T-helper 2 cell treated with Interferon-gamma antibody and Interleukin-4, amounts not matched to agents 5 μg/mL and 100 μg/mL, for 36 hours (primary cell): ENCODE measurements around the gene GABRG3.

Experiments
- DNase-seq: peaks from one replicate; pipeline ENCODE4 v3.0.0; 2021; ENCODE audit warnings: low spot score
- H3K27ac Mint-ChIP-seq: one replicate; pipeline ENCODE4 v1.8.0; 2021; ENCODE audit warnings: mild to moderate bottlenecking, mixed read lengths
- H3K27me3 Mint-ChIP-seq: one replicate; pipeline ENCODE4 v1.8.0; 2021; ENCODE audit warnings: low read depth, mixed read lengths
- H3K36me3 Mint-ChIP-seq: one replicate; pipeline ENCODE4 v1.8.0; 2021; ENCODE audit warnings: low read depth, mixed read lengths
- H3K4me1 Mint-ChIP-seq: one replicate; pipeline ENCODE4 v1.8.0; 2021; ENCODE audit warnings: low read depth, mixed read lengths
- H3K4me3 Mint-ChIP-seq: one replicate; pipeline ENCODE4 v1.8.0; 2022; ENCODE audit warnings: mild to moderate bottlenecking, moderate library complexity, mixed read lengths
- H3K9me3 Mint-ChIP-seq: one replicate; pipeline ENCODE4 v1.8.0; 2021; ENCODE audit warnings: mixed read lengths

The GABRG3 gene

GRCh38 chr15:27059610-27060202 lies 88.7 kb downstream of the GABRG3 start:
- no peak overlapping the region for H3K4me3 Mint-ChIP-seq
- H3K9me3 Mint-ChIP-seq: peaks cover 16% of the 10 kb centered on the region
- no peaks in the 10 kb centered on the region for H3K4me1 Mint-ChIP-seq
- H3K27me3 Mint-ChIP-seq: no peaks in the 10 kb centered on the region
- no peaks in the 10 kb centered on the region for H3K36me3 Mint-ChIP-seq
- no peak overlapping the region for H3K27ac Mint-ChIP-seq
- no peak for DNase-seq

GRCh38 chr15:27061739-27062138 lies 90.8 kb downstream of the GABRG3 start:
- Mint-ChIP-seq H3K36me3 (no peaks in the 10 kb centered on the region), H3K9me3 (peaks cover 27% of the 10 kb centered on the region)

GRCh38 chr15:27062951-27063350 lies 92.0 kb downstream of the GABRG3 start:
- Mint-ChIP-seq H3K4me1 (no peaks in the 10 kb centered on the region), H3K4me3 (no peak overlapping the region), H3K27ac (no peak overlapping the region), H3K9me3 (peaks cover 33% of the 10 kb centered on the region), H3K27me3 (no peaks in the 10 kb centered on the region), H3K36me3 (no peaks in the 10 kb centered on the region)
- DNase-seq: no peak

More at GRCh38 chr15:27061739-27062138, 90.8 kb downstream of the GABRG3 start:
- no peak overlapping the region for H3K27ac Mint-ChIP-seq
- DNase-seq: no peak
- no peaks in the 10 kb centered on the region for H3K27me3 Mint-ChIP-seq
- no peak overlapping the region for H3K4me3 Mint-ChIP-seq
- no peaks in the 10 kb centered on the region for H3K4me1 Mint-ChIP-seq

DNA sequence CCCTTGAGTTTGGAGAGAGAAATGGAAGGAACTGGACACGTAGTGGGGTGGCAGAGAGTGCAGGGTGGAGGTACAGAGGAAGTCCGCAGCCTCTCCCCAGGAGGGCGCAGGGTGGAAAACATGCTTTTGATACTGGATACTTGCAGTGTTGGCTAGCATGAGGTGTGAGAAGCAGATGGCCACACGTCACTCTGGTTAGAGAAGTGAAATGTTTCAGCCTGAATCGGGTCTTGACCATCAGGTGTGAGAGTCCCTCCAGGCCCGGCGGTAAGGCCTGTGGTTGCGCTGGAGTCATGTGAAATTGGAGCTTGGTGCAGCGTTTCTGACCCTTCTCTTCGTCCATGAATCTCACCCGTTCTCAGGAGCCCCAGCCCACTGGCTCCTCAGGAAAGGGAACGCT lies 93.1 kb downstream of the GABRG3 start:
- Mint-ChIP-seq H3K27me3 (no peaks in the 10 kb centered on the region), H3K9me3 (peaks cover 41% of the 10 kb centered on the region), H3K36me3 (no peaks in the 10 kb centered on the region), H3K4me3 (no peak overlapping the region), H3K4me1 (no peaks in the 10 kb centered on the region), H3K27ac (no peak overlapping the region)
- DNase-seq: no peak

- Mint-ChIP-seq H3K4me3 (no peak overlapping the region), H3K9me3 (peaks cover 49% of the 10 kb centered on the region), H3K27me3 (no peaks in the 10 kb centered on the region), H3K36me3 (no peaks in the 10 kb centered on the region), H3K4me1 (no peaks in the 10 kb centered on the region), H3K27ac (no peak overlapping the region)
- no peak for DNase-seq
Observed at GRCh38 chr15:27065151-27065550, 94.2 kb downstream of the GABRG3 start.

DNA sequence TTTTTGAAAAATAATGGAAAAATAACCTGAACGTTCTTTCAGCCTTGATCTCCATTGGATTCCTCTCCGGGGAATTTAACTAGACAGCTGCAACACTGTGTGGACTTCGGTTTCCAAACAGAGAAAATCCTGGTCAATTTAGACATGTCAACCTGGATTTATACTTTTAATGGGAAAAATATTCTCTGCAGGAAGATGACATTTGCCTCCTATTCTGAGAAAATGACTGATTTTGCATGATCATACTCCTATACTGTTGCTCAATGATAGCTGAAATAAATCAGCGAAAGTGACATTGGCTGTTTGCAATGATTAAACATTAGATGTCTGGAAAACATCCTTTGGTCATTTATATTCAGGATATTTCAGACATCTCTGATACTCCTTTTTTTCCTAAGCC lies 94.8 kb downstream of the GABRG3 start:
- no peak overlapping the region for H3K27ac Mint-ChIP-seq
- DNase-seq: no peak
- no peak overlapping the region for H3K4me3 Mint-ChIP-seq
- no peaks in the 10 kb centered on the region for H3K27me3 Mint-ChIP-seq
- H3K9me3 Mint-ChIP-seq: peaks cover 50% of the 10 kb centered on the region
- no peaks in the 10 kb centered on the region for H3K36me3 Mint-ChIP-seq
- H3K4me1 Mint-ChIP-seq: no peaks in the 10 kb centered on the region

DNA sequence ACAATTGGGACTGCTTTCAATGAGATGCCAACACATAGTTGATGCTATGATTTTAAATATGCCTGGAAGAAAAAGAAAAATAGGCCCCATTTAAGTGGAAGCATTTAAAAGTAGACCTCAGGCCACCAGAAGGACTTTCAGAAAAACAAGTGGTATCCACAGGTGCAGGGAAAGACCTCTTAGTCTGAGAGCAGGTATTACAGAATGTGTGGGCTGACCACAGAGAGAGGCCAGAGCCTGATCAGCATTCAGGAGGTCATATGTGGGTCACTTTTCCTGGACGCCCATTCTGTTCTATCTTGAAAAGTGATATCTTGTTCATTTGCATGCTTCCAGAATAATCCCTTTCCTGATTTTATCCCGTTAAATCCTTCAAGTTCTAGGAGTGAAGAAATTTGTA lies 95.5 kb downstream of the GABRG3 start:
- DNase-seq: no peak
- no peaks in the 10 kb centered on the region for H3K27me3 Mint-ChIP-seq
- no peak overlapping the region for H3K27ac Mint-ChIP-seq
- H3K9me3 Mint-ChIP-seq: peaks cover 57% of the 10 kb centered on the region
- H3K4me3 Mint-ChIP-seq: no peak overlapping the region
- no peaks in the 10 kb centered on the region for H3K4me1 Mint-ChIP-seq
- H3K36me3 Mint-ChIP-seq: no peaks in the 10 kb centered on the region

DNA sequence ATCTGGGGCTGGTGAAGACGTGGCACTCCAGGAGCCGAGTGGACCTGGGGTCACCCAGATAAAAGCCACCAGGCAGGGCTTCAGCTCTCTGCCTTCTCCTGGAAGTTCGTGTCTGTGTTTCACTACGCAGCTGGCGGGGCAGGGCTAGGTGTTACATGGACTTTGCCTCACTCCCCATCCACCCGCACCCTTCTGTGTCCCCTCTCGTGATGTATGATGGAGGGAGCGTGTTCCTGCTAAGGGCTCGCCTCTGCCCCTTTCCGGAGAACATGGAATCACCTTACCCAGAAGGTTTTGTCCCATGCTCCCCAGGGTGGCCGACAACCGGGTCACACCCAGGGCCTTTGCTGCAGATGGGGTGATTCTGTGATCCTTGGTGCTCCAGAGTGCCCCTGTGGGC lies 96.2 kb downstream of the GABRG3 start:
- no peaks in the 10 kb centered on the region for H3K4me1 Mint-ChIP-seq
- H3K27ac Mint-ChIP-seq: no peak overlapping the region
- peaks cover 61% of the 10 kb centered on the region for H3K9me3 Mint-ChIP-seq
- H3K36me3 Mint-ChIP-seq: no peaks in the 10 kb centered on the region
- DNase-seq: no peak
- H3K27me3 Mint-ChIP-seq: no peaks in the 10 kb centered on the region
- H3K4me3 Mint-ChIP-seq: no peak overlapping the region

GRCh38 chr15:27070841-27071240 lies 99.9 kb downstream of the GABRG3 start:
- H3K9me3 Mint-ChIP-seq: peaks cover 66% of the 10 kb centered on the region
- H3K4me3 Mint-ChIP-seq: no peak overlapping the region
- DNase-seq: no peak
- no peak overlapping the region for H3K27ac Mint-ChIP-seq
- no peaks in the 10 kb centered on the region for H3K27me3 Mint-ChIP-seq
- no peaks in the 10 kb centered on the region for H3K36me3 Mint-ChIP-seq
- H3K4me1 Mint-ChIP-seq: no peaks in the 10 kb centered on the region

- Mint-ChIP-seq H3K36me3 (no peaks in the 10 kb centered on the region), H3K9me3 (peaks cover 53% of the 10 kb centered on the region), H3K4me3 (no peak overlapping the region), H3K27ac (no peak overlapping the region), H3K27me3 (no peaks in the 10 kb centered on the region), H3K4me1 (no peaks in the 10 kb centered on the region)
- DNase-seq: no peak
Observed at GRCh38 chr15:27074179-27074578, 103.2 kb downstream of the GABRG3 start.

DNA sequence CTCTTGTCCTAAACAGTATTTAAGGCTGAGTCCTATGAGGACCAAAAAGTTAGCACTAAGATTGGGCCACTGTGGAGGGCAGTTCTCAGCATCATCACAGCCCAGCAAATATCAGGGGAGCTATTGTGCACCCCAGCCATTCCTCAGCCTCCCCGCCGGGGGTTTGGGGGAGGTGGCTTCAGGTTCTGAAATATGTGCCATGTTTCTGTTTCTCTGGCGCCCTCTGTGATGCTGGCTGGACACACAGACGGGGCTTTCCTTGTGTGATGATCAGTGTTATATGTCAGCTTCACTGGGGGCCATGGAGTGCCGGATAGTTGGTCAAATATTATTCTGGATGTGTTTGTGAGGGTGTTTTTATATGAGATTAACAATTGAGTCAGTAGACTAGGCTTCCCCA lies 106.8 kb downstream of the GABRG3 start:
- H3K27me3 Mint-ChIP-seq: no peaks in the 10 kb centered on the region
- DNase-seq: no peak
- peaks cover 38% of the 10 kb centered on the region for H3K9me3 Mint-ChIP-seq
- no peak overlapping the region for H3K27ac Mint-ChIP-seq
- no peaks in the 10 kb centered on the region for H3K36me3 Mint-ChIP-seq
- H3K4me1 Mint-ChIP-seq: no peaks in the 10 kb centered on the region
- H3K4me3 Mint-ChIP-seq: no peak overlapping the region

DNA sequence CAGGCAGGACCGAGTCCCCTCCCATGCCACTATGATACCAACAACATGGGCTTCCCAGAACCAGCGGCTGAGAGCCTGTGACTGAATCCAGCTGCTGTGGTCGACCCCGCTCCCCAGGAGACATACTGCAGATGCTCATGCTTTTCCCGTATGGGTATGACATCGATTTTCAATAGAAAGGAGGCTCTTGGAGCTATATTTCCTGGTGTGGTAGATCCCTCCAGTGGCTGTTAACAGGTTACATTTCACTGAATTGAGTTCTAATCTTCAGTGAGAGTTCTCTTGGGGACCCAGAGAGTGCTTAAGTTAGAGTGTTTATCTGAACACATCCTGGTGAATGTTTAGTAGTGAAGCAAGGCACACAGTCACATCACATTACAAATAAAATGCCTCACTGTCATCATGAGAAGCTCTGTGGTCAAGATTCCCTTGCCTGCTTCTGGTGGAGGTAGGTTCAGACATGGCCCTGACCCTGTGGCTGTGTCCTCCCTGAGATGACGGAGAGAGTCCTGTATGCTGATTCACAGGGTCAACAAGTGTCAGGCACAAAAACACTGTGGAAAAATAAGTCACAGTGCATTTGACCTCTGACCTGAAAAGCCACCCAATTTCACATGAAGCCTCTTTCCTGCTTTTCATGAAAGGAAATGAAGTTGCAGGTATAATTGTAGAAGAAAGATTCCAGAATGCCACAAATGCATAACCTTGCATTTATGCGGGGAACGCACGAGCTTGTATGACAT lies 110.9 kb downstream of the GABRG3 start:
- DNase-seq: no peak
- no peak overlapping the region for H3K27ac Mint-ChIP-seq
- H3K4me3 Mint-ChIP-seq: no peak overlapping the region
- H3K4me1 Mint-ChIP-seq: no peaks in the 10 kb centered on the region
- peaks cover 37% of the 10 kb centered on the region for H3K9me3 Mint-ChIP-seq
- H3K27me3 Mint-ChIP-seq: no peaks in the 10 kb centered on the region
- no peaks in the 10 kb centered on the region for H3K36me3 Mint-ChIP-seq

GRCh38 chr15:27082526-27082925 lies 111.5 kb downstream of the GABRG3 start:
- H3K4me1 Mint-ChIP-seq: no peaks in the 10 kb centered on the region
- H3K36me3 Mint-ChIP-seq: no peaks in the 10 kb centered on the region
- peaks cover 34% of the 10 kb centered on the region for H3K9me3 Mint-ChIP-seq
- no peaks in the 10 kb centered on the region for H3K27me3 Mint-ChIP-seq
- H3K4me3 Mint-ChIP-seq: no peak overlapping the region
- no peak for DNase-seq
- H3K27ac Mint-ChIP-seq: no peak overlapping the region

DNA sequence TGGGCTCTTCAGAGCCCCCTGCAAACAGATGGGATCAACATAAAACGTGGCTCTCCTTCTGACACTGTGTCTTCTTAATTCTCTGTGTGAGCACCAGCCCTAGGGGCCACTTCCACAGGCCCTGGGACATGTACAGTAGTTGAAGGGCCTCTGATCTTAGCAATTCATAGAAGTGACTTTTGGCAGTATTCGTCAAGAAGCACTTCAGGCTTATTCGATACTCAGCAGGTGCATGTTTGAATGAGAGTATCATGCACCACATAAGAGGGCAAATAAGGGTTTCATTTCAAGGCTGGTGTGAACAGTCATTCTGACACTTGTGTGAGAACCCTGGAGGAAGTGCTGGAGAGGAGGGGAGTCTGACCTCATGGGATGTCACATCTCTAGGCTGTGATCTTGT lies 113.9 kb downstream of the GABRG3 start:
- Mint-ChIP-seq H3K9me3 (peaks cover 30% of the 10 kb centered on the region), H3K36me3 (no peaks in the 10 kb centered on the region), H3K27me3 (no peaks in the 10 kb centered on the region), H3K4me1 (no peaks in the 10 kb centered on the region), H3K4me3 (no peak overlapping the region), H3K27ac (no peak overlapping the region)
- DNase-seq: no peak

- Mint-ChIP-seq H3K36me3 (no peaks in the 10 kb centered on the region), H3K27me3 (no peaks in the 10 kb centered on the region), H3K4me3 (no peak overlapping the region), H3K4me1 (no peaks in the 10 kb centered on the region), H3K9me3 (peaks cover 35% of the 10 kb centered on the region), H3K27ac (no peak overlapping the region)
- DNase-seq: no peak
Observed at GRCh38 chr15:27086149-27086548, 115.2 kb downstream of the GABRG3 start.
